ENCODE data around the gene ECEL1.
"Not testable (repeated sequence)": the region's sequence is repeated elsewhere in the genome, so short reads cannot be mapped to it uniquely, and the experiment has no call there.

DNA sequence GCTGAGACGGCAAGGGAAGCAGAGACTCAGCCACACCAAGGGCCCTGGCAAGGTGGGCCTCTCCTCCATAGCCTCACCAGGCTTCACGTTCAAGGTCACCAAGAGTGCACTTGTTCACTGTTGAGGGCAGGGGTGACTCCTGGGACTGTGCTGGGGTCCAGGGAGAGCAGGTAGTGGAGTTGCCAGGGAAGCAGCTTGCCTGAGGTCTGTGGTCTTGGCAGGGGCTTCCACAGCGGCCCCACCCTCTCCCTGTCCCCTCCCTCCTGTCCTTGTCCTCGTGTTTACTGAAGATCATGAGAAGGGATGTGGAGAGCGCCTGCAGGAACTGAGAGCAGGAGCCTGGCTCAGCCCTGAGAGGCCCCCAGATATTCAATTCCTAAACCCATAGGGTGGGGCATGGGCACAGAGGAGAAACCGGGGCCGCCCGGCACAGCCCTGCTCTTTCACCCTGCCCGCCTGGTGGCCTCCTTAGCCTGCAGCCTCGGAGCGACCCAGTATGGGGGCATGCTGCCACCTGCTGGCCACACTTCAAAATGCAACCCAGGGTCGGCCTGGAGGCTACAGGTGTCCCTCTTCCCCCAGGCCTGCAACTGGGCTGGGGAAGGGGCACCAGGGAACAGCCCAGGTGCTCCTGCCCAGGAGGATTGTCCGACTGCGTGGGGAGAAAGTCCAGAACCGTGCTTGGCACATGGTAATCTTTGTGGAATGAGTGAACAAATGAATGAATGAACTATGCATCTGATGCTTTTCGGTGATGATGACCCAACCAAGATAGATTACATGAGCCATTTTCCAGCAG lies 47.2 kb downstream of the ECEL1 start:
- not testable (repeated sequence) for TF ChIP-seq FOXM1 (IDR thresholded peaks at IDR 0.05; ENCODE audit: borderline replicate concordance); SUZ12 (IDR thresholded peaks at IDR 0.05); NFRKB (IDR thresholded peaks at IDR 0.05); TARDBP (IDR thresholded peaks at IDR 0.05)
